GM23248 (cell line): ENCODE results near the gene PCSK4. TPM values are rescaled to one million over a fixed set of nuclear protein-coding genes. Genes with fewer than 3 reads are reported as not detected.
A peak's percentile ranks its signal among the peaks of the same experiment; 100 is the strongest.

Experiments used
- DNase-seq: peaks from one replicate; pipeline ENCODE4 v3.0.0-alpha.2; 2015
- H2AFZ ChIP-seq: fragments of 200-600 bp; sonication (generic); 2 replicates; pipeline ENCODE4 v1.6.1; 2016; ENCODE audit warnings: antibody characterized with exemption
- H3F3A ChIP-seq: fragments of 200-600 bp; sonication (generic); 2 replicates; pipeline ENCODE4 v1.6.1; 2016; ENCODE audit warnings: mild to moderate bottlenecking, antibody characterized with exemption, mixed run types; ENCODE audit not compliant: insufficient read depth
- H3K27ac ChIP-seq: fragments of 200-600 bp; sonication (generic); 2 replicates; pipeline ENCODE4 v1.5.1; 2016; ENCODE audit warnings: mild to moderate bottlenecking
- H3K27me3 ChIP-seq: fragments of 200-600 bp; sonication (generic); replicated peaks from 2 replicates; pipeline ENCODE4 v1.6.1; 2016; ENCODE audit warnings: mild to moderate bottlenecking; ENCODE audit not compliant: insufficient read depth
- H3K36me3 ChIP-seq: fragments of 200-600 bp; sonication (generic); 2 replicates; pipeline ENCODE4 v1.6.1; 2016; ENCODE audit warnings: low read depth, mild to moderate bottlenecking
- H3K4me1 ChIP-seq: fragments of 200-600 bp; sonication (generic); 2 replicates; pipeline ENCODE4 v1.6.1; 2016; ENCODE audit warnings: mild to moderate bottlenecking; ENCODE audit not compliant: insufficient read depth
- H3K4me2 ChIP-seq: fragments of 200-600 bp; sonication (generic); one replicate; pipeline ENCODE4 v1.6.1; 2016; ENCODE audit warnings: mild to moderate bottlenecking; ENCODE audit not compliant: unreplicated experiment
- H3K4me3 ChIP-seq: fragments of 200-600 bp; sonication (generic); 2 replicates; pipeline ENCODE4 v1.5.1; 2016; ENCODE audit warnings: mild to moderate bottlenecking
- H3K79me2 ChIP-seq: fragments of 200-600 bp; sonication (generic); 2 replicates; pipeline ENCODE4 v1.6.1; 2016; ENCODE audit warnings: mild to moderate bottlenecking; ENCODE audit not compliant: insufficient read depth
- H3K9ac ChIP-seq: fragments of 200-600 bp; sonication (generic); 2 replicates; pipeline ENCODE4 v1.6.1; 2016; ENCODE audit warnings: mild to moderate bottlenecking
- H3K9me2 ChIP-seq: fragments of 200-600 bp; sonication (generic); 2 replicates; pipeline ENCODE4 v1.6.1; 2016; ENCODE audit warnings: mixed run types, mild to moderate bottlenecking, moderate library complexity; ENCODE audit not compliant: insufficient read depth
- H3K9me3 ChIP-seq: fragments of 200-600 bp; sonication (generic); one replicate; pipeline ENCODE4 v1.6.1; 2017; ENCODE audit warnings: low read depth
- H4K20me1 ChIP-seq: fragments of 200-600 bp; sonication (generic); 2 replicates; pipeline ENCODE4 v1.6.0; 2016; ENCODE audit not compliant: insufficient read depth
- EZH2 ChIP-seq: fragments of 200-600 bp; sonication (generic); IDR thresholded peaks from 2 replicates; pipeline ENCODE4 v1.6.1; 2018; ENCODE audit warnings: antibody characterized with exemption, mild to moderate bottlenecking; ENCODE audit not compliant: insufficient read depth, poor library complexity, severe bottlenecking
- EZH2phosphoT487 ChIP-seq: fragments of 200-600 bp; sonication (generic); IDR thresholded peaks from 2 replicates; pipeline ENCODE4 v1.6.1; 2018; ENCODE audit warnings: antibody characterized with exemption, moderate library complexity, mild to moderate bottlenecking, low read depth; ENCODE audit not compliant: insufficient read depth
- WGBS, 2 experiments: methylation state at CpG; one replicate each; pipeline ENCODE4 v1.1.6; 2015 to 2017; ENCODE audit warnings: low lambda C conversion rate in 2 of 2, low coverage in 1 of 2; ENCODE audit errors: missing lambda C conversion rate in 2 of 2; 5-methylcytosine and 5-hydroxymethylcytosine counted together
- in situ Hi-C: fragments of 300-500 bp; cut with MboI; formaldehyde crosslinking; loops from 2 replicates; pipeline ENCODE4 v1.15.0; 2020
- polyA plus RNA-seq: library from polyadenylated mRNA; unstranded; fragments of >200 nt; fragmentation: Nextera tagmentation; extraction: Ambion mirVana; gene quantifications from 2 replicates; pipeline ENCODE4 v1.2.1, GENCODE V29; 2016
- total RNA-seq: library from RNA; depleted of rRNA; stranded (reverse); fragments of >200 nt; shearing (Covaris generic); gene quantifications from 2 replicates; pipeline ENCODE4 v1.2.3, GENCODE V29; 2014

PCSK4 gene
- total and polyA plus RNA-seq, 2 experiments from 2014 or later = 0.28 to 0.76 TPM

DNA sequence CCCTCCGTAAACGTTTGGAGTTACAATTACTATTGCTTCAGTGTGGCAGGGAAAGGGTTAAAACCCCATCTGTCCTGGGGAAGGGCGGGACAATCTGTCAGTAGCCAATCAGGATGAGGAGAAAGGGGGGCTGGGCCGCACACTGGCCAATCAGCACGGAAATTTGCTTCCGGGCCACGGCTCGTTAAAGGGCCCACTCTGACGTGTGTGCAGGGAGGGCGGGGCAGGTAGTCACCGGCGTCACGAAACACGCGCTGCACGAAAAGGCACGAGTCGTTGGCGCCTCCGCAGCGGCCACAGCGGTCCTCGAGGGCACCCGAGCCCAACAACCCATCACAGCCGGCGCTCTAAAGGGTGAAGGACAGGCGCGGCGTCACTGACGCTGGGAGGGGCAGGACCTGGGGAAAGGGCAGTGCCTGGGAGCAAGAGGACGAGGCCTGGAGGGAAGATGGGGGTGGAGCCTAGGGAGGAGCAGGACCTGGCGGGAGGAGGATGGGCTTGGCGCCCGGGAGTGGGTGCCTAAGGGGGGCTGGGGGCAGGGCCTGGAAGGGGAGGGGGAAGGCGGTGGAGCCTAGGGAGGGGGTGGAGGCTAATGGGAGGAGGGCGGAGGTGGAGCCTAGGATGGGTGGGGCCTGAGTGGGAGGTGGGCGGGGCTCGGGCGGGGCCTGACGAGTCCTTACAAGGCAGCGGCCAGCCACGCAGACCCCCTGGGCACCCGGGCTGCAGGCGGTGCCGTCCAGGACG is 17.8 kb upstream of the PCSK4 start:
- H3K27me3 ChIP-seq = no peaks in the 10 kb centered on the region
- WGBS, 2 experiments = 3 to 6% methylated on average over 36 to 41 of the region's 46 CpGs
- TF ChIP-seq EZH2phosphoT487 = no peak
- no peak for TF ChIP-seq EZH2
- peaks cover 7% of the 10 kb centered on the region; the same call in 1 of the 2 replicates for H3K79me2 ChIP-seq
- H3K9me3 ChIP-seq = no peaks in the 10 kb centered on the region
- H3K9me2 ChIP-seq = no peaks in the 10 kb centered on the region
- no peaks in the 10 kb centered on the region for H4K20me1 ChIP-seq
- peaks cover 14% of the 10 kb centered on the region; the same call in 1 of the 2 replicates for H3F3A ChIP-seq
- H3K9ac ChIP-seq = peak overlapping the region; percentile 64
- no peaks in the 10 kb centered on the region for H3K4me1 ChIP-seq
- DNase-seq = peak; percentile 98
- in situ Hi-C loops = no loop called here
- H2AFZ ChIP-seq = peak overlapping the region; percentile 49
- H3K27ac ChIP-seq = peak overlapping the region; percentile 64
- peak overlapping the region; percentile 64 for H3K4me3 ChIP-seq
- H3K4me2 ChIP-seq = peak overlapping the region; percentile 42
- no peaks in the 10 kb centered on the region for H3K36me3 ChIP-seq

DNA sequence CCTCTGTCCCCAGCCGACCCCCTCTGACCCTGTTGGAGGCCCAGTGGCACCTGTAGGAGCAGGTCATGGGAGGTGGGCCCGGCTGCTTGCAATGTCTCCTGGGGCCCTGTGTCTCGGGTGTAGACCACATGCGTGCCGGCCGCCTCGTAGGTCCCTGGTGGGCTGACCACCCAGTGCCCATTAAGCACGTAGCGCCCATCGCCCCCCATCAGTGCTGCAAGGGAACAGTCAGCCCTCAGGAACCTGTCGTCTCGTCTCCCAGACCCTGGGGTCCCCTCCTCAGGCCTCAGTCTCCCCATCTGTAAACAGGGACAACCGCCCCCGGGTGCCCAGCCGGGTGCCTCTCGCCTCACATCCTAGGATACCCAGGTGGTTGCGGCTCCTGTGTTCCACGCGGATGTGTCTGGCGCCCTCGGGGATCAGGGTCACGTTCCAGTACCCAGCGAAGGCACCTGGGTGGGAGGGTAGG is 17.1 kb upstream of the PCSK4 start:
- no peaks in the 10 kb centered on the region for H3K9me3 ChIP-seq
- peaks cover 14% of the 10 kb centered on the region; the same call in 1 of the 2 replicates for H3F3A ChIP-seq
- peaks cover 2% of the 10 kb centered on the region; the same call in 1 of the 2 replicates for H3K79me2 ChIP-seq
- no peaks in the 10 kb centered on the region for H3K27me3 ChIP-seq
- no peaks in the 10 kb centered on the region for H4K20me1 ChIP-seq
- H3K4me3 ChIP-seq = 0 out of 2 replicates have a peak overlapping the region, but pooled peaks have one; percentile 10
- 61 to 64% methylated on average over 23 of the region's 23 CpGs for WGBS, 2 experiments
- no peak for DNase-seq
- TF ChIP-seq EZH2 (no peak), EZH2phosphoT487 (no peak)
- H3K9ac ChIP-seq = peak overlapping the region; percentile 64
- peak overlapping the region; percentile 42 for H3K4me2 ChIP-seq
- no peaks in the 10 kb centered on the region for H3K4me1 ChIP-seq
- peak overlapping the region; percentile 64 for H3K27ac ChIP-seq
- no peaks in the 10 kb centered on the region for H3K36me3 ChIP-seq
- H2AFZ ChIP-seq = 0 out of 2 replicates have a peak overlapping the region, but pooled peaks have one; percentile 49
- in situ Hi-C loops = no loop called here
- no peaks in the 10 kb centered on the region for H3K9me2 ChIP-seq

DNA sequence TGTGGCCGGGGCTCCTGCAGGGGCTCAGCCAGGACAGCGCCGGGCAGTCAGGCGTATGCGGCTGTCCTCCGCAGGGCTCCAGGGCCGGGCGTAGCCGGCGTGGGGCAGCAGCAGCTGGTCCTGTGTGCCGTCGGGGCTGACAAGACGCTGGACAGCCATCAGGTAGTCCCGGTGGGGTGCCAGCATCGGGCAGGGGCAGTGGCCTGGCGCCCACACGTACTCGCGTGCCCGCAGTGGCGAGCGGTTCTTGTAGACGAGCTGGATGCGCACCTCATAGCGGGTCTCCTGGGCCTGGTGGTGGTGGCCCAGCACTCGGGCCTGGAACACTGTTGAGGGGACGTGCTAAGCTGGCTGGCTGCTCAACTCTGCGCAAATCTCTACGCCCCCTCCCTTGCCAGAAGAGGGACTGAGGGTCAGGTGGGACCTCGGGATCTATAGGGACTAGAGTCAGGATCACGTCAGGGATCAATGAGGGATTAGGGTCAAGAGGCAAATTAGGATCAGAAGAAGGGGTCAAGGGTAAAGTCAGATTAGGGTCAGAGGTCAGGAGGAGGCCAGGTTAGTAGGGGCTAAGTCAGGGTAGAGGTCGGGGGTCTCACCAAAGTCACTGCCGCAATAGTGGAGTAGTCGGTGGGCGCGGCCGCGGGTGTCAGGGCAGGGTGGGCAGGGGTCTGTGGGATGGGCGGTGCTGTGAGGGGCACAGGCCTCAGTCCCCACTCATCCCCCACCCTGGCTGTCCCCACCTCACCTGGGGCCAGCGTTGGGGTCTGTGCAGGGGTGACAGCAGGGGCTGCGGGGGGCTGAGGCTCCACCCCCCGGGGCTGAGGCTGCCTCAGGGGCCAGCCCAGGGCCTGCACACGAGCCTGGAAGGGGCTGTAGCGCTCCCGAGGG is 16.1 kb upstream of the PCSK4 start:
- Histone ChIP-seq H3K36me3 (no peaks in the 10 kb centered on the region), H3K27ac (no peak overlapping the region), H3K9ac (no peak overlapping the region), H3K9me3 (no peaks in the 10 kb centered on the region), H3K79me2 (no peaks in the 10 kb centered on the region), H3F3A (peaks cover 14% of the 10 kb centered on the region; the same call in 1 of the 2 replicates), H3K9me2 (no peaks in the 10 kb centered on the region), H2AFZ (no peak overlapping the region), H4K20me1 (no peaks in the 10 kb centered on the region), H3K4me2 (no peak overlapping the region), H3K4me1 (no peaks in the 10 kb centered on the region), H3K27me3 (no peaks in the 10 kb centered on the region), H3K4me3 (no peak overlapping the region)
- no peak for DNase-seq
- TF ChIP-seq EZH2 (no peak), EZH2phosphoT487 (no peak)
- WGBS, 2 experiments = 84 to 87% methylated on average over 37 to 45 of the region's 45 CpGs
- in situ Hi-C loops = no loop called here

DNA sequence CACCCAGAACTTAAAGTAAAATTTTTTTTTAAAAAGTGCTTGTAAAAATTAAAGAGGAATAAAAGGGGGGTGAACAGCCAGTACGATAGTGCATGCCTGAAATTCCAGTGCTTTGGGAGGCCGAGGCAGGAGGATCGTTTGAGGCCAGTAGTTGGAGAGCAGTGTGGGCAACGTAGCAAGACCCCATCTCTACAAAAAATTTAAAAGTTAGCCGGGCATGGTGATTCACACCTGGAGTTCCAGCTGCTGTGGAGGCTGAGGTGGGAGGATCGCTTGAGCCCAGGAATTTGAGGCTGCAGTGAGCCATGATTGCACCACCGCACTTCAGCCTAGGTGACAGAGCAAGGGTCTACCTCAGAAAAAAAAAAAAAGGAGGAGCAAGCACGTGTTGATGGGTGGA is 14.9 kb upstream of the PCSK4 start:
- Histone ChIP-seq H3K27ac (no peak overlapping the region), H3K9me3 (no peaks in the 10 kb centered on the region), H3K79me2 (no peaks in the 10 kb centered on the region), H2AFZ (no peak overlapping the region), H3K4me3 (no peak overlapping the region), H3K4me2 (no peak overlapping the region), H3F3A (peaks cover 13% of the 10 kb centered on the region; the same call in 1 of the 2 replicates), H3K9ac (no peak overlapping the region), H3K9me2 (no peaks in the 10 kb centered on the region), H3K36me3 (no peaks in the 10 kb centered on the region), H3K27me3 (no peaks in the 10 kb centered on the region), H3K4me1 (no peaks in the 10 kb centered on the region), H4K20me1 (no peaks in the 10 kb centered on the region)
- DNase-seq = no peak
- TF ChIP-seq EZH2 = no peak
- WGBS, 2 experiments = 76 to 78% methylated on average over 8 of the region's 8 CpGs
- in situ Hi-C loops = no loop called here
